Measurements from ENCODE around the gene TMEM185A.
"Not testable (repeated sequence)": the region's sequence is repeated elsewhere in the genome, so short reads cannot be mapped to it uniquely, and the experiment has no call there.

TMEM185A gene

DNA sequence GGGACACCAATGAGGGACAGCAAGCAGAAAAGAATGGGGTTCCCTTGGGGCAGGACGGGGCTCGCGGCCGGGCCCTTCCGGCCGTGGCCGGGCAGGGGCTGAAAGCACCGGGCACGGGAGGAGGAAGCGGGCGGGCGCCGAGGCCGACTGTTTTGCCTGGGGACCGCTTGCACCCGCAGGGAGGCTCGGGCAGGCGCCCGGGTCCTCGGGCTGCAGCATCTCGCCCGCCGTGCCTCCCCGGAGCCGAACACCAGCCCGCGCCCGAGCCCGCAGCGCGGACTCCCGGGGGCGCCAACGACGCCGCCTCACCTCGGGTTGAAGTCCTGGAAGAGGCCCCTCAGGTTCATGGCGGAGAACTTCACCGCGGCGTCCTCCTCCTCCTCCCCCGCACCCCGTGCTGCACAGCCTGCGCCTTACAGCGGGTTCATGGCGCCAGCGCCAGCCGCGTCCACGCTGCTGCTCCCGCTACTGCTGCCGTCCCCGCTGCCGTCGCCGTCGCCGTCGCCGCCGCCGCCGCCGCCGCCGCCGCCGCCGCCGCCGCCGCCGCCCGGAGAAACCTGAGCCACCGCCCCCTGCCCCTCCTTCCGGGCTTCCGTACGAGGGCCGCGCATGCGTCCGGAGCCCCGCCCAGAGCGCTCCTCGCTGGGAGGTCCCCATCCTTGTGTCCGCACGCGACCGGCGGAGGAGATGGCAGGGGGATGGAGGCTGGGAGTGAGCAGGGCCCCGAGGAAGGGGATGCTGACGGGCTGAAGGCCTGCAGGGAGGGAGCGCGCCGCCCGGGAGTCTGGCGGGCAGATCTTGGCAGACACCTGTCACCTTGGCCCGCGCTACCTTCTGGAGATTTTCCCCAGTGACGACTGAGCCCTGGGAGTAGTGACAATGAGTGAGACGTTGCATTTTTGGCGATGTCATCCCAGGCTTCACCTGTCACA is at the start of gene TMEM185A:
TSS of gene TMEM185A (minus strand) at position 559 of the 932 bp plus-strand sequence. CDS start at position 347, 212 bp downstream.
- peak within 1 kb of the TSS; percentile 63 for H3K4me3 ChIP-seq (ENCODE audit: low read depth, low read length)
- no peaks in the 10 kb centered on the region for H3K4me1 ChIP-seq (ENCODE audit: control insufficient read depth, insufficient read depth, low read length)
- H3K27me3 ChIP-seq (ENCODE audit: control insufficient read depth, insufficient read depth, low read length), result peaks cover 21% of the 10 kb centered on the region
- H3K36me3 ChIP-seq (ENCODE audit: control insufficient read depth, insufficient read depth, low read length), result peaks cover 2% of the 10 kb centered on the region
- peaks cover 7% of the 10 kb centered on the region for H3K9me3 ChIP-seq (ENCODE audit: control insufficient read depth, insufficient read depth, low read length)
- peak within 1 kb of the TSS; percentile 37 for H3K9ac ChIP-seq (ENCODE audit: low read depth, low read length)

DNA sequence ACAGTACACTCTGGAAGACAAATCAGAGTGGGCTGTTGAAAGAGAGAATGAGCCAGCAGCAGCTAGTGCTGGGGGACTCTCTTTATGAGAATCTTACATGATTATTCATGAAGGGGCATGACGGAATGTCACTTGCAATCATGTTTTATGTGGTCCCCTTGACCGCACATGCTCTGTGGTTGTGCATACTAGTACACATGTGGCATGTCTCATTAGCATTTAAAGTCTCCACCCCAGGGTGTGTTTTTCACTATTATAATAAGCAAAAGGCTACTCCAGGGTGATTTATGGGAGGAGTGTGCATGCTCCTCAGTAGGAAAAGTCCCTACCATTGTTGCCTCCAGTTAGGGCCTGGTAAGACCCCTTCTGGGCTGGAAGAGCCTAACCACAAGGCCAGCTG is 49.6 kb upstream of the TMEM185A start:
- no peaks in the 10 kb centered on the region for H3K9me3 ChIP-seq (ENCODE audit: control insufficient read depth, insufficient read depth, low read length)
- no peak overlapping the region for H3K9ac ChIP-seq (ENCODE audit: low read depth, low read length)
- peaks cover 10% of the 10 kb centered on the region for H3K4me1 ChIP-seq (ENCODE audit: control insufficient read depth, insufficient read depth, low read length)
- no peak overlapping the region for H3K4me3 ChIP-seq (ENCODE audit: low read depth, low read length)
- no peaks in the 10 kb centered on the region for H3K36me3 ChIP-seq (ENCODE audit: control insufficient read depth, insufficient read depth, low read length)
- no peaks in the 10 kb centered on the region for H3K27me3 ChIP-seq (ENCODE audit: control insufficient read depth, insufficient read depth, low read length)

DNA sequence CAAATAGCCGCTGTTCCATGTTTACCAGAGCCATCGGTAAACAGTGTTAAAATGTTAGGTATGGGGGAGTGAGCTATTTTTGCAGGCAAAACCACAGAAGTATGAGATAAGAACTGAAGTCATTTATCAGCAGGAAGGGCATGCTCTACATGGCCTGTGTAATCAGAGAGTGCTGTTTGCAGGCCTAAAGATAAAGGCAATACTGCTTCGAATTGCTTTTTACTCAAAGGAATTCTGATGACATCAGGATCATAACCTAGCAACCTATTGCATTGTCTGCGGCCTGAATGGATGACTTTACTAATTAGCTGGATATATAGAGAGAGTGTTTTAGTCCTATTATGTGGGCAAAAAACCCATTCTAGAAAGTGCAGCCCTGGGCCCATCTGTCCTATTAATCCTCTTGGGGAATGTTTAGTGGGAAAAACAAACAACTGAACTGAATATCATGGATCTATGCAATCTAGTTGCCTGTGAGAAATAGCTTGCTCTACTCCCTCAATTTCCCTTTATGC is 47.6 kb upstream of the TMEM185A start:
- not testable (repeated sequence) for H3K27me3 ChIP-seq (ENCODE audit: control insufficient read depth, insufficient read depth, low read length); H3K9me3 ChIP-seq (ENCODE audit: control insufficient read depth, insufficient read depth, low read length); H3K4me3 ChIP-seq (ENCODE audit: low read depth, low read length); H3K36me3 ChIP-seq (ENCODE audit: control insufficient read depth, insufficient read depth, low read length); H3K9ac ChIP-seq (ENCODE audit: low read depth, low read length); H3K4me1 ChIP-seq (ENCODE audit: control insufficient read depth, insufficient read depth, low read length)

DNA sequence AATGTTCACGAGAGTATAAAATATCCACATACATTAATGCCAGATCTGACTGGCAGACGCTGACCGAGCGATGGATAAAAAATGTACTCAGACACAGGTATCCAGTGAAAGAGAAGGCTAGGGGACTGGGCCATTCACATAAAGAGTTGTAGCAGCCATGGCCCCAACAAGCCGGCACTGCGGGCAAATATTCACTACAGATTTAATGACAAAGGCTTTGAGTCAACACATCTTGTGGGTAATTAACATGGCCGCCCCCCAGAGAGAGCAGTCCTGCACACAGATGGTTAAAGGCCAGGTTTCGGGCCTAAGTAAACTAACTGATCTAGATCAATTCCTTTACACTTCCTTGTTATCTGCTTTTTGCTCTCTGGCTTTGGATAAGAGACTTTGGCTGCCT is 44.0 kb upstream of the TMEM185A start:
- not testable (repeated sequence) for H3K9me3 ChIP-seq (ENCODE audit: control insufficient read depth, insufficient read depth, low read length); H3K4me3 ChIP-seq (ENCODE audit: low read depth, low read length); H3K27me3 ChIP-seq (ENCODE audit: control insufficient read depth, insufficient read depth, low read length); H3K36me3 ChIP-seq (ENCODE audit: control insufficient read depth, insufficient read depth, low read length); H3K4me1 ChIP-seq (ENCODE audit: control insufficient read depth, insufficient read depth, low read length); H3K9ac ChIP-seq (ENCODE audit: low read depth, low read length)

DNA sequence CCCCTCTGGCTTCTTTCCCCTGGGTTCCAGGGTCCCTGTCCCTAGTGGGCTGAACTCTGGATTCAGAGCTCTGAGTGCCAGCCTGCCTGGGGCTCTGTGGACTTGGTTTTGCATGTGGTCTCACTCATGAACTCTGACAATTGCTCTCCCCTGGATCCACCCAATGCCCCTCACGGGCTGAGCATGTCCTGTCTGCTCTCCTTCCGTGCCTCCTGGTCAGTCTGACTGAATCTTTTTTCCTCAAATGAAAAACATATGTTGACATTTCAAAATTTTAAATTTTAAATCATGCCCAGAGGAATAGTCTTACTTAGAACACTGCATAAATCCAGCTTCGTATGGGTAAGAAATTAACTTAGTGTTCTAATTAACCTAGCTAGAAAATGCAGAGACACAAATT is 43.5 kb upstream of the TMEM185A start:
- not testable (repeated sequence) for H3K9me3 ChIP-seq (ENCODE audit: control insufficient read depth, insufficient read depth, low read length); H3K9ac ChIP-seq (ENCODE audit: low read depth, low read length); H3K4me1 ChIP-seq (ENCODE audit: control insufficient read depth, insufficient read depth, low read length); H3K4me3 ChIP-seq (ENCODE audit: low read depth, low read length); H3K27me3 ChIP-seq (ENCODE audit: control insufficient read depth, insufficient read depth, low read length); H3K36me3 ChIP-seq (ENCODE audit: control insufficient read depth, insufficient read depth, low read length)

DNA sequence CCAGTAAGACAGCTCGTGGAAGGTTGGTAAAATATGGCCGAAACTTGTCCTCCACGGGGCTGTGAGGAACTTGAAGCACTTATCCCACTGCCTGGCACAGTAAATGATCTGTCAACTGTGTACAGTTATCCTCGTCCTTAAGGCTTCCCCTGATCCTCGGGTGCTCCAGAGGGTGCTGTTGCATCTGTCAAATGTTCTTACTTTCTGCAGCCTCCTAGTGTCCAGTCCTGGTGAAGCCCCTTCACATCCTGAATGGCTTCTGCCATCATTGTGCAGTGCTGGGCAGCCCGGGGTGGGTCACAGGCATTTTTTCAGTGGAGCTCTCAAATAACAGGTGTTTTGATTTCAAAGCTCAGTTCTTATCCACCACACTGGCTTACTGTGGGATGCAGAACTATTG is 29.0 kb upstream of the TMEM185A start:
- H3K9me3 ChIP-seq (ENCODE audit: control insufficient read depth, insufficient read depth, low read length); H3K4me1 ChIP-seq (ENCODE audit: control insufficient read depth, insufficient read depth, low read length); H3K27me3 ChIP-seq (ENCODE audit: control insufficient read depth, insufficient read depth, low read length); H3K36me3 ChIP-seq (ENCODE audit: control insufficient read depth, insufficient read depth, low read length); H3K9ac ChIP-seq (ENCODE audit: low read depth, low read length); H3K4me3 ChIP-seq (ENCODE audit: low read depth, low read length): not testable (repeated sequence)

DNA sequence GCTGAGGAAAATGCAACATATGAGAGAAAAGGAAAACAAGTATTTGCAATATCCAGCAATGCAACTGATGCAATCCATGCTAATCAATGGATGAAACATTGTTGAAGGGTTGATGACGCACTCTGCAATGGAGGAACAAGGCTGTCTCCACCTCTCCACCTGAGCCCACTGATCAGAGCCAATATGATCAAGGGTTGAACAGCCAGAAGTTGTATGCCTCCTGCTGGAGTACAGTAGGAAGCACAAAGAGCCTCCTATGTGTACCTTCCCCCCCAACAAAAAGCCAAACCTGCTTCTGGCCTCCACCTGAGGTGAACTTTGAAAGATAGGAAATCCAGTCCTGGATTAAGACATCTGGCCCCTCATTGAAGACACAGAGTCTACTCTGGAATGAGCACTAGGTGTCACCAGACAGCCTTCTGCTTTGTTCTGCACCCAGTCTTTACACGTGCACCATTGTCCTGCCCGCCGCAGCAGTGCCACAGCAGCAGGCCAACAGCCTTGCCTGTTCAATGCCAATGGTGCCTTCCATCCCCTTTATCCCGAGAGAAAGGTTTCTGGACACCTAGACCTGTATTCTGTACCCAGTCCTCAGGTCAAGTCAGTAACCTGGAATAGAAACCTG is 24.8 kb upstream of the TMEM185A start:
- H3K4me1 ChIP-seq (ENCODE audit: control insufficient read depth, insufficient read depth, low read length); H3K36me3 ChIP-seq (ENCODE audit: control insufficient read depth, insufficient read depth, low read length); H3K4me3 ChIP-seq (ENCODE audit: low read depth, low read length); H3K9me3 ChIP-seq (ENCODE audit: control insufficient read depth, insufficient read depth, low read length); H3K27me3 ChIP-seq (ENCODE audit: control insufficient read depth, insufficient read depth, low read length); H3K9ac ChIP-seq (ENCODE audit: low read depth, low read length): not testable (repeated sequence)

DNA sequence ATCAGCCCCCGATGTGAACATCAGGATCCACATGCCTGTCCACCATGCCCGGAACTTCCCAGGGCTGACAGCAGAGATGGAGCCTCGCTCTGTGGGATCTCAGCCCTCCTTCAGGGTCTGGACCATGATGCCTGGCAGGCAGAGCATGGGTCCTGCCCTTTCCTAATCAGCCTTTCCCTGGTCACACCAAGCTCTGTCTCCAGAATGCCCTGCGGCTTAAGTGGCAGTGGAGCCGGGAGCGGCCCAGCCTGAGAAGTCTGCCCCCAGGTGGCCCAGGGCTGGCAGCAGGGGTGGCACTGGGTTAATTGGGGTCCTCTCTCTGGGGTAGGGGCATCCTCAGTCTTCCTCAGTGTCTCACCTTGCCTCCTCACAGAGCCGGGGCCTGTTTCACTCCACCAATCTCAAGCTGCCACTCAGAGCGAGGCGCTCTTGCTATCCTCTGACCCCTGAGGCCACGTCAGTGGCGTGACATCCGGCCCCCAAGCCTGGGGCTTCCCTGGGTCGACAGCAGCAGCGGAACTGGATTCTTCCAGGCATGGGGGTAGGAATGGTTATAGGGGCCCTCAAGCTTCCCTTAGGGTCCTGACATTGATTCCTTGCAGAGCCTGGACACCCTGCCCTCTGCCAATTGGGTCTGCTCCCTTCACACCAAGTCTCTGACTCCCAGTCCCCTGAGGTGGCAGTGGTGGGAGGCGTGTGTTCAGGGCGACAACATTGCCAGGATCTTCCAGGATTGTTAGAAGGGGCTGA is 20.8 kb upstream of the TMEM185A start:
- H3K9ac ChIP-seq (ENCODE audit: low read depth, low read length), result no peak overlapping the region
- H3K36me3 ChIP-seq (ENCODE audit: control insufficient read depth, insufficient read depth, low read length), result no peaks in the 10 kb centered on the region
- no peak overlapping the region for H3K4me3 ChIP-seq (ENCODE audit: low read depth, low read length)
- H3K27me3 ChIP-seq (ENCODE audit: control insufficient read depth, insufficient read depth, low read length), result no peaks in the 10 kb centered on the region
- no peaks in the 10 kb centered on the region for H3K4me1 ChIP-seq (ENCODE audit: control insufficient read depth, insufficient read depth, low read length)
- no peaks in the 10 kb centered on the region for H3K9me3 ChIP-seq (ENCODE audit: control insufficient read depth, insufficient read depth, low read length)

DNA sequence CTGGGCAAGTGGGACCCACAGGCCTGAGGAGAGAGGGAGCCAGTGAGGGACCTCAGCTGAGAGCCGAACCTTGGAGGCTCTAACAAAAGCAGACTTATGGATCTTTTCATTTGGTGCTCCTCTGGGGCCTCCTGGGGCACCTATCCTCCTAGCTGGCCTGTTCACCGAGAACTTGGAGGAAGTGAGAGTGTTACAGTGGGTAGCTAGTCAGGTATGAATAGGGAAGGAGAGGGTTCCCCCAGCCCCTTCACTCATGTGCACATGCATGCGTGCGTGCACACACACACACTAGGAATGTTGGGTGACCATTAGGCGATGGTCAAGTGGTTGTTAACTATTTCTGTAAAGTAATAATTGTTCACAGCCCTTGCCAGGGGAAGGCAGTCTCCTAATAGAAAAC is 18.6 kb upstream of the TMEM185A start:
- H3K4me3 ChIP-seq (ENCODE audit: low read depth, low read length), result no peak overlapping the region
- H3K4me1 ChIP-seq (ENCODE audit: control insufficient read depth, insufficient read depth, low read length), result no peaks in the 10 kb centered on the region
- no peak overlapping the region for H3K9ac ChIP-seq (ENCODE audit: low read depth, low read length)
- no peaks in the 10 kb centered on the region for H3K9me3 ChIP-seq (ENCODE audit: control insufficient read depth, insufficient read depth, low read length)
- no peaks in the 10 kb centered on the region for H3K27me3 ChIP-seq (ENCODE audit: control insufficient read depth, insufficient read depth, low read length)
- no peaks in the 10 kb centered on the region for H3K36me3 ChIP-seq (ENCODE audit: control insufficient read depth, insufficient read depth, low read length)

DNA sequence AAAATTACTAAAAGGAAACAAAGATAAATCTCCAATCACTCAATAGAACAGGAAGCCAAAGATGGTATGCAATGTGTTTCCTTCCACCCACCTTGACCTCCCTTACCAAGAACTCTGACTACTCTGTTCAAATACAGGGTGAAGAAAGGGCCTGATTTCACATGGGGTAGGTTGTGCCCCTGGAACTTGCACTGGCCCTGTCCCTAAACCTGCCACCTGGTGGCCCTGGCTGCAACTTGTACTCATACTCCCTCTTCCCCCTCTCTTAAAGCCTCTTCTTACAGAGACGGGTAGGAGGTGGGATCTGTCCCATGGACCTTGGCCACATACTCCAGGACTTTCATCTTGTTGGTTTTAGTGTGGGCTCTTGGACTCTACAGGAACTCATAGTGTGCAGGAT is 17.3 kb upstream of the TMEM185A start:
- H3K27me3 ChIP-seq (ENCODE audit: control insufficient read depth, insufficient read depth, low read length), result no peaks in the 10 kb centered on the region
- H3K4me3 ChIP-seq (ENCODE audit: low read depth, low read length), result no peak overlapping the region
- H3K36me3 ChIP-seq (ENCODE audit: control insufficient read depth, insufficient read depth, low read length), result no peaks in the 10 kb centered on the region
- H3K4me1 ChIP-seq (ENCODE audit: control insufficient read depth, insufficient read depth, low read length), result no peaks in the 10 kb centered on the region
- H3K9ac ChIP-seq (ENCODE audit: low read depth, low read length), result no peak overlapping the region
- H3K9me3 ChIP-seq (ENCODE audit: control insufficient read depth, insufficient read depth, low read length), result no peaks in the 10 kb centered on the region

DNA sequence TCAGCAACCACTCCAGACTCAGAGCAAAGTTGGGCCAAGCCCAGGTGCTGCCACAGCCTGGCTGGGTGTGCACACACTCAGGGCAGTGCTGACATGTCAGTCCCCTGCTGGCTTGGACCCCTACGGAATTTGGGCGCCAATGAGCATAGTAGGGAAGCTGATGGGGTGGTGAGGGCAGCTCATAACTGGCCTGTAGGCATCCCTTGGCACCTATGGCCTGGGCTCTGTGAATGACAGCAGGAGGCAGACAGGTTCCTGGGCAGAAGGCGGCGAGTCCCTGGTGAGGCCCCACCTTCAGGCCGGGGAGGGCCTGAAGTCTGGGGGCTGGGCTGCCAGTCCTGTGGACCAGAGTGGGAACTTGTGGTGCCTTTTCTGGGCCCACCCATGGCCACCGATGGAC is 15.9 kb upstream of the TMEM185A start:
- H3K4me1 ChIP-seq (ENCODE audit: control insufficient read depth, insufficient read depth, low read length), result no peaks in the 10 kb centered on the region
- H3K27me3 ChIP-seq (ENCODE audit: control insufficient read depth, insufficient read depth, low read length), result no peaks in the 10 kb centered on the region
- H3K36me3 ChIP-seq (ENCODE audit: control insufficient read depth, insufficient read depth, low read length), result no peaks in the 10 kb centered on the region
- H3K4me3 ChIP-seq (ENCODE audit: low read depth, low read length), result no peak overlapping the region
- H3K9me3 ChIP-seq (ENCODE audit: control insufficient read depth, insufficient read depth, low read length), result no peaks in the 10 kb centered on the region
- H3K9ac ChIP-seq (ENCODE audit: low read depth, low read length), result no peak overlapping the region
